ENCODE data around the gene SPACA6. TPM values are rescaled to one million over a fixed set of nuclear protein-coding genes. Genes with fewer than 3 reads are reported as not detected.
"Not testable (repeated sequence)": the region's sequence is repeated elsewhere in the genome, so short reads cannot be mapped to it uniquely, and the experiment has no call there.

The SPACA6 gene
- total RNA-seq, 1 donor from 2014 or later: 11.8 TPM

GRCh38 chr19:51729781-51730180, 36.7 kb downstream of the SPACA6 start:
- no peaks in the 10 kb centered on the region for H3K36me3 ChIP-seq
- no peaks in the 10 kb centered on the region for H3K4me1 ChIP-seq
- H3K27ac ChIP-seq (replicated peaks): no peak overlapping the region
- TF ChIP-seq CTCF (IDR thresholded peaks at IDR 0.05; ENCODE audit: borderline replicate concordance): no peak
- peaks cover 90% of the 10 kb centered on the region for H3K27me3 ChIP-seq (ENCODE audit: low read depth)
- no peak overlapping the region for H3K4me3 ChIP-seq
- DNase-seq: no peak
- peaks cover 7% of the 10 kb centered on the region for H3K9me3 ChIP-seq (replicated peaks)
- intact Hi-C loops (cut with micrococcal nuclease): no loop called here

DNA sequence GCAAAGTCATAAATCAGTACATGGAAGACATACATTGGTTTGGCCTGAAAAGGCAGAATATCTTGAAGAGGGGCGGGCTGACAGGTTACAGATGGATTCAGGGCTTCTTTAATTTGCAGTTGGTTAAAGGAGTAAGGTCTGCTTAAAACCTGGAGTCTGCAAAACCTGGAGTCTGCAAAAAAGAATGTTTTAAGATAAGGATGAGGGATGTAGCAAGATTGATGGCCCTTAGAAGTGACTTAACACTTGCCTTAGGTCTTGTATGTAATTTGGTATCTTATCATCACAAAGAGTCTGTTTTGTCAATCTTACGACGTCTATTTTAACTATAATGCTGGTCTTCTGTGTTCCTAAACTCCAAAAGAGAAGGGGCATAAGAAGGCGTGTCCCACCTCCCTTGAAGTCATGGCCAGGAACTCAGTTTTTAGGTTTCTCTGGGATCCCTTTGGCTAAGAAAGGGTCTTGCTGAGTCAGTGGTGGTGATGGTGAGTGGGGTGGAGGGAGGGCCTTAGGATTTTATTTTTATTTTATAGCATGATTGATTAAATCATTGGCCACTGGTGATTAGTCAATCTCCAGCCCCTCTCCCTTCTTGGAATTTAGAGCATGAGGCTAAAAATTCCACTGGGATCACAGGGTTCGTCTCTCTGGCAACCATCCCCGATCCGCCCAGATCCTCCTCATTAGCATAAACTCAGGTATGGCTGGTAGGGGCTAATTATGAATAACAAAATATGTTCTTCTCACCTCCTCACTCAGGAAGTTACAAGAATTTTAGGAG, 40.8 kb downstream of the SPACA6 start:
- H3K4me1 ChIP-seq: no peaks in the 10 kb centered on the region
- TF ChIP-seq CTCF (IDR thresholded peaks at IDR 0.05; ENCODE audit: borderline replicate concordance): no peak
- H3K27ac ChIP-seq (replicated peaks): no peak overlapping the region
- peaks cover 91% of the 10 kb centered on the region for H3K27me3 ChIP-seq (ENCODE audit: low read depth)
- DNase-seq: no peak
- H3K4me3 ChIP-seq: no peak overlapping the region
- no peaks in the 10 kb centered on the region for H3K36me3 ChIP-seq
- intact Hi-C loops (cut with micrococcal nuclease): no loop called here
- H3K9me3 ChIP-seq (replicated peaks): peaks cover 7% of the 10 kb centered on the region

DNA sequence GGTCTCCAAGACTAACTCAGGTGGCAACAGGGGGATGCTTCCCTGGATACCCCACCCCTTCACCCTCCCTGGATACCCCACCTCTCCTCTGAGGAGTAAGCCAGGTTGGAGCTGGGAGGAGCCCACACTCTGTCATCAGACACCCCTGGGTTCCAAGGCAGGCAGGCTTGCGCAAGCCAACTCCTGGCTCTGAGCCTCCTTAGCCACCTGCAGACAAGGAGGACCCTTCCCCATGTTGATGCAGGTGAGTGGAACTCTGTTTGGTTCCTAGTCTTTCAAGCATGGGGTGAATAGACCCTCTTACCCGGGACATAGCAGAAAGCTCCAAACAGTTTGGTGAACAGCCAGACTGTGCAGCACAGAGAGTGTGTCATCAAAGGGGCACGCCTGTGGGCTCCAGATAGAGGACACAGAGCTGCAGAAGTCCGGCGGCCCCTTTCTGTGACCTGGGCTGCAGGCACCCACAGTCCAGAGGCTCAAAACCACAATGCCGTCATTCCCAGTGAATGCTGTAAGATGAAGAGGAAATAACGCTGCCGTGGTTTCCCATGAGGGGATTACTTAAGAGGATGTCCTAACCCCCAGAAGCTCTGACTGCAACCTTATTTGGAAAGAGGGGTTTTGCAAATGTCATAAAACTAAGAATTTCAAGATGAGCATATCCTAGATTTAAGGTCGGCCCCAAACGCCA, 42.8 kb downstream of the SPACA6 start:
- Histone ChIP-seq H3K9me3 (replicated peaks) (peaks cover 3% of the 10 kb centered on the region), H3K36me3 (no peaks in the 10 kb centered on the region), H3K4me3 (no peak overlapping the region)

GRCh38 chr19:51737389-51737788, 44.3 kb downstream of the SPACA6 start:
- no peak for TF ChIP-seq CTCF (IDR thresholded peaks at IDR 0.05; ENCODE audit: borderline replicate concordance)
- H3K36me3 ChIP-seq: no peaks in the 10 kb centered on the region
- H3K27me3 ChIP-seq (ENCODE audit: low read depth): peaks cover 81% of the 10 kb centered on the region
- no peak overlapping the region for H3K27ac ChIP-seq (replicated peaks)
- intact Hi-C loops (cut with micrococcal nuclease): no loop called here
- H3K4me3 ChIP-seq: no peak overlapping the region
- no peaks in the 10 kb centered on the region for H3K9me3 ChIP-seq (replicated peaks)
- H3K4me1 ChIP-seq: no peaks in the 10 kb centered on the region
- no peak for DNase-seq

More for the DNA sequence above, 42.8 kb downstream of the SPACA6 start:
- H3K27me3 ChIP-seq (ENCODE audit: low read depth): peaks cover 84% of the 10 kb centered on the region
- no peak overlapping the region for H3K27ac ChIP-seq (replicated peaks)
- no peaks in the 10 kb centered on the region for H3K4me1 ChIP-seq
- intact Hi-C loops (cut with micrococcal nuclease): no loop called here
- no peak for TF ChIP-seq CTCF (IDR thresholded peaks at IDR 0.05; ENCODE audit: borderline replicate concordance)
- DNase-seq: peak; percentile 31

DNA sequence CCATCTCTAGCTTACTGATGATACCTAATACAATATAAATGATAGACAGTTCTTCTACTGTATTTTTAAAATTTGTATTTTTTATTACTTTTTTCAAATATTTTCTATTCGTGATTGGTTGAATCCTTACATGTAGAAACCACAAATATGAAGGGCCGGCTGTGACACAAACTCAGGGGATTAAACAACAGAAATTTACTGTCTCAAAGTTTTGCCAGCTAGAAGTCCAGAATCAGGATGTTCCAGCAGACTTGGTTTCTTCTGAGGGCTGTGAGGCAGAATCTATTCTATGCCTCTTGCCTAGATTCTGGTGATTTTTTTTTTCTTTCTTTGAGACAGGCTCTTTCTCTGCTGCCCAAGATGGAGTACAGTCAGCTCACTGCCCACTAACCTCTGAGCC, 44.8 kb downstream of the SPACA6 start:
- no peaks in the 10 kb centered on the region for H3K36me3 ChIP-seq
- DNase-seq: no peak
- H3K4me1 ChIP-seq: no peaks in the 10 kb centered on the region
- intact Hi-C loops (cut with micrococcal nuclease): no loop called here
- no peak for TF ChIP-seq CTCF (IDR thresholded peaks at IDR 0.05; ENCODE audit: borderline replicate concordance)
- H3K27me3 ChIP-seq (ENCODE audit: low read depth): peaks cover 76% of the 10 kb centered on the region
- no peaks in the 10 kb centered on the region for H3K9me3 ChIP-seq (replicated peaks)
- no peak overlapping the region for H3K27ac ChIP-seq (replicated peaks)
- H3K4me3 ChIP-seq: no peak overlapping the region

DNA sequence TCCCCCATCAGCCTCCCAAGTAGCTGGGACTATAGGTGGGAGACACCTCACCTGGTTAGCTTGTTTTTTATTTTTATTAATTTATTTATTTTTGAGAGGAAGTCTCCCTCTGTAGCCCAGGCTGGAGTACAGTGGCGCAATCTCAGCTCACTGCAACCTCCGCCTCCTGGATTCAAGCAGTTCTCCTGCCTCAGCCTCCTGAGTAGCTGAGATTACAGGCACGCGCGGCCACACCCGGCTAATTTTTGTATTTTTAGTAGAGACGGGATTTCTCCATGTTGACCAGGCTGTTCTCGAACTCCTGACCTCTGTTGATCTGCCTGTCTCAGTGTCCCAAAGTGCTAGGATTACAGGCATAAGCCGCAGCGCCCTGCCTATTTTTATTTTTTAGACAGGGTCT, 45.4 kb downstream of the SPACA6 start:
- H3K4me1 ChIP-seq; H3K9me3 ChIP-seq (replicated peaks); DNase-seq; H3K27ac ChIP-seq (replicated peaks); H3K4me3 ChIP-seq; H3K36me3 ChIP-seq; intact Hi-C loops (cut with micrococcal nuclease): not testable (repeated sequence)
- H3K27me3 ChIP-seq (ENCODE audit: low read depth): peaks cover 73% of the 10 kb centered on the region
